MM.1S (cell line): ENCODE data around the gene MYH14.
A peak's percentile ranks its signal among the peaks of the same experiment; 100 is the strongest.

Experiments used
- DNase-seq: peaks from one replicate; pipeline ENCODE4 v3.0.0-alpha.2; 2015
- H2AFZ ChIP-seq: fragments of 300-600 bp; sonication (generic); 2 replicates; pipeline ENCODE4 v1.6.0; 2016; ENCODE audit warnings: antibody characterized with exemption, low read length
- H3F3A ChIP-seq: fragments of 300-600 bp; sonication (generic); 2 replicates; pipeline ENCODE4 v1.6.1; 2016; ENCODE audit warnings: mild to moderate bottlenecking, antibody characterized with exemption, low read length, moderate library complexity, mixed read lengths; ENCODE audit not compliant: insufficient read depth
- H3K27ac ChIP-seq: fragments of 300-600 bp; sonication (generic); 2 replicates; pipeline ENCODE4 v1.5.1; 2016; ENCODE audit warnings: mild to moderate bottlenecking, low read length
- H3K27me3 ChIP-seq: fragments of 300-600 bp; sonication (generic); replicated peaks from 2 replicates; pipeline ENCODE4 v1.6.0; 2016; ENCODE audit warnings: low read length; ENCODE audit not compliant: insufficient read depth
- H3K36me3 ChIP-seq: fragments of 300-600 bp; sonication (generic); replicated peaks from 2 replicates; pipeline ENCODE4 v1.6.1; 2016; ENCODE audit warnings: mild to moderate bottlenecking, low read length, mixed read lengths; ENCODE audit not compliant: insufficient read depth
- H3K4me1 ChIP-seq: fragments of 300-600 bp; sonication (generic); 2 replicates; pipeline ENCODE4 v1.6.1; 2016; ENCODE audit warnings: low read length, mixed read lengths
- H3K4me2 ChIP-seq: fragments of 300-600 bp; sonication (generic); 2 replicates; pipeline ENCODE4 v1.6.0; 2016; ENCODE audit warnings: low read depth, low read length
- H3K4me3 ChIP-seq: fragments of 300-600 bp; sonication (generic); 2 replicates; pipeline ENCODE4 v1.5.1; 2016; ENCODE audit warnings: low read length, mixed read lengths
- H3K79me2 ChIP-seq: fragments of 300-600 bp; sonication (generic); 2 replicates; pipeline ENCODE4 v1.6.1; 2016; ENCODE audit warnings: mixed run types, low read length, mixed read lengths
- H3K9ac ChIP-seq: fragments of 300-600 bp; sonication (generic); 2 replicates; pipeline ENCODE4 v1.6.1; 2016; ENCODE audit warnings: low read length, mixed read lengths
- H3K9me2 ChIP-seq: fragments of 300-600 bp; sonication (generic); replicated peaks from 2 replicates; pipeline ENCODE4 v1.6.1; 2016; ENCODE audit warnings: mild to moderate bottlenecking, low read length, mixed read lengths; ENCODE audit not compliant: insufficient read depth
- H3K9me3 ChIP-seq: fragments of 300-600 bp; sonication (generic); replicated peaks from 2 replicates; pipeline ENCODE4 v1.6.1; 2016; ENCODE audit warnings: mild to moderate bottlenecking, low read length, mixed read lengths; ENCODE audit not compliant: insufficient read depth
- H4K20me1 ChIP-seq: fragments of 300-600 bp; sonication (generic); 2 replicates; pipeline ENCODE4 v1.6.1; 2016; ENCODE audit warnings: mild to moderate bottlenecking, low read length, moderate library complexity, mixed read lengths; ENCODE audit not compliant: insufficient read depth
- CTCF ChIP-seq: fragments of 300-600 bp; sonication (generic); IDR thresholded peaks from 2 replicates; pipeline ENCODE4 v1.5.1; 2016; ENCODE audit warnings: antibody characterized with exemption, low read length, mixed read lengths
- EZH2 ChIP-seq: fragments of 300-600 bp; sonication (generic); optimal IDR thresholded peaks from 2 replicates; pipeline ENCODE3; 2017; ENCODE audit warnings: low read depth, mild to moderate bottlenecking, antibody characterized with exemption, low read length, mixed read lengths
- EZH2phosphoT487 ChIP-seq: fragments of 300-600 bp; sonication (generic); IDR thresholded peaks from 2 replicates; pipeline ENCODE4 v1.6.1; 2018; ENCODE audit warnings: antibody characterized with exemption, low read length

Gene MYH14

DNA sequence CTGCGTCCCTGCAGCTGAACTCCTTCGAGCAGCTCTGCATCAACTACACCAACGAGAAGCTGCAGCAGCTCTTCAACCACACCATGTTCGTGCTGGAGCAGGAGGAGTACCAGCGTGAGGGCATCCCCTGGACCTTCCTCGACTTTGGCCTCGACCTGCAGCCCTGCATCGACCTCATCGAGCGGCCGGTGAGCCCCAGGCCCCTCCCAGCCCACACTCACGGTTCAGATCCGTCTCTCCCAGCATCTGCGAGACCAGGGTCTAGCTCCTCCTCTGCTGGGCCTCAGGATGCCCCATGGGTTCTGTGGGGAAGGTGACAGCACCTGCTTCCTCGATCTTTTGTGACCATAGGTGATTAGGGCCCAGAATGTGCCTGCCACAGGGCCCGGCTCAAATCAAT is 46.2 kb downstream of the MYH14 start:
- Histone ChIP-seq H3K9me3 (no peaks in the 10 kb centered on the region), H4K20me1 (no peaks in the 10 kb centered on the region), H3K9me2 (no peaks in the 10 kb centered on the region), H3F3A (no peaks in the 10 kb centered on the region), H3K36me3 (no peaks in the 10 kb centered on the region), H3K79me2 (no peaks in the 10 kb centered on the region), H3K4me1 (no peaks in the 10 kb centered on the region), H3K4me3 (no peak overlapping the region), H3K4me2 (no peak overlapping the region), H3K27me3 (peaks cover 67% of the 10 kb centered on the region), H3K9ac (no peak overlapping the region), H3K27ac (no peak overlapping the region), H2AFZ (no peak overlapping the region)
- no peak for TF ChIP-seq EZH2phosphoT487
- TF ChIP-seq CTCF: no peak
- no peak for TF ChIP-seq EZH2
- DNase-seq: no peak

- Histone ChIP-seq H3K4me3 (no peak overlapping the region), H3K9ac (no peak overlapping the region), H3K4me1 (no peaks in the 10 kb centered on the region), H3K79me2 (no peaks in the 10 kb centered on the region), H4K20me1 (no peaks in the 10 kb centered on the region), H3K27me3 (peaks cover 59% of the 10 kb centered on the region), H3K9me2 (no peaks in the 10 kb centered on the region), H3F3A (no peaks in the 10 kb centered on the region), H3K4me2 (no peak overlapping the region), H3K9me3 (no peaks in the 10 kb centered on the region), H3K36me3 (no peaks in the 10 kb centered on the region), H3K27ac (no peak overlapping the region), H2AFZ (no peak overlapping the region)
- DNase-seq: no peak
- no peak for TF ChIP-seq CTCF
- no peak for TF ChIP-seq EZH2
- TF ChIP-seq EZH2phosphoT487: no peak
These were observed 47.2 kb downstream of the MYH14 start for GRCh38 chr19:50250450-50251136.

- H3K9me2 ChIP-seq: no peaks in the 10 kb centered on the region
- no peak for DNase-seq
- H3K9me3 ChIP-seq: no peaks in the 10 kb centered on the region
- H3K4me1 ChIP-seq: no peaks in the 10 kb centered on the region
- no peaks in the 10 kb centered on the region for H3K79me2 ChIP-seq
- no peak overlapping the region for H3K27ac ChIP-seq
- H3F3A ChIP-seq: no peaks in the 10 kb centered on the region
- H2AFZ ChIP-seq: no peak overlapping the region
- no peak overlapping the region for H3K4me3 ChIP-seq
- TF ChIP-seq CTCF: peak; percentile 66
- TF ChIP-seq EZH2phosphoT487: no peak
- no peak for TF ChIP-seq EZH2
- H4K20me1 ChIP-seq: no peaks in the 10 kb centered on the region
- H3K27me3 ChIP-seq: peaks cover 52% of the 10 kb centered on the region
- H3K9ac ChIP-seq: no peak overlapping the region
- H3K36me3 ChIP-seq: no peaks in the 10 kb centered on the region
- H3K4me2 ChIP-seq: no peak overlapping the region
These were observed 48.9 kb downstream of the MYH14 start for GRCh38 chr19:50252111-50252886.
